Karpas-422 (cell line): ENCODE results near the gene HSD17B8. TPM values are rescaled to one million over a fixed set of nuclear protein-coding genes. Genes with fewer than 3 reads are reported as not detected.

Experiments
- DNase-seq: peaks from one replicate; pipeline ENCODE4 v3.0.0-alpha.2; 2015
- H2AFZ ChIP-seq: fragments of 200-600 bp; sonication (generic); 2 replicates; pipeline ENCODE4 v1.6.1; 2014; ENCODE audit warnings: antibody characterized with exemption, low read length, mixed read lengths
- H3K27ac ChIP-seq: fragments of 200-600 bp; sonication (generic); 2 replicates; pipeline ENCODE4 v1.5.1; 2014; ENCODE audit warnings: mild to moderate bottlenecking, low read length, moderate library complexity
- H3K27me3 ChIP-seq: fragments of 200-600 bp; sonication (generic); 2 replicates; pipeline ENCODE4 v1.6.1; 2014; ENCODE audit warnings: low read length, mixed read lengths
- H3K36me3 ChIP-seq: fragments of 200-600 bp; sonication (generic); 2 replicates; pipeline ENCODE4 v1.6.1; 2014; ENCODE audit warnings: low read length, mixed read lengths; ENCODE audit not compliant: insufficient read depth
- H3K4me1 ChIP-seq: fragments of 200-600 bp; sonication (generic); 2 replicates; pipeline ENCODE4 v1.6.1; 2014; ENCODE audit warnings: mild to moderate bottlenecking, low read length, mixed read lengths
- H3K4me2 ChIP-seq: fragments of 200-600 bp; sonication (generic); 2 replicates; pipeline ENCODE4 v1.6.1; 2014; ENCODE audit warnings: low read length, low read depth, mild to moderate bottlenecking; ENCODE audit not compliant: poor library complexity, severe bottlenecking
- H3K4me3 ChIP-seq: fragments of 200-600 bp; sonication (generic); 2 replicates; pipeline ENCODE4 v1.5.1; 2014; ENCODE audit warnings: mild to moderate bottlenecking, antibody characterized with exemption, low read length, mixed read lengths
- H3K79me2 ChIP-seq: fragments of 200-600 bp; sonication (generic); 2 replicates; pipeline ENCODE4 v1.6.1; 2014; ENCODE audit warnings: mild to moderate bottlenecking, low read length, mixed read lengths
- H3K9ac ChIP-seq: fragments of 200-600 bp; sonication (generic); 2 replicates; pipeline ENCODE4 v1.6.0; 2014; ENCODE audit warnings: low read length
- H3K9me2 ChIP-seq: fragments of 200-600 bp; sonication (generic), shearing (Covaris generic); replicated peaks from 2 replicates; pipeline ENCODE4 v1.6.0; 2014; ENCODE audit warnings: mild to moderate bottlenecking, low read length, moderate library complexity; ENCODE audit not compliant: insufficient read depth
- H3K9me3 ChIP-seq: fragments of 300-700, 200-600 bp; sonication (generic); 2 replicates; pipeline ENCODE4 v1.6.1; 2014; ENCODE audit warnings: low read length, mixed read lengths
- H4K20me1 ChIP-seq: fragments of 200-600 bp; sonication (generic); 2 replicates; pipeline ENCODE4 v1.6.1; 2014; ENCODE audit warnings: mild to moderate bottlenecking, antibody characterized with exemption, low read length, low read depth; ENCODE audit not compliant: insufficient read depth
- total RNA-seq: library from RNA; depleted of rRNA; stranded (reverse); fragments of >200 nt; shearing (Covaris generic); gene quantifications from 2 replicates; pipeline ENCODE4 v1.2.3, GENCODE V29; 2014; ENCODE audit warnings: low replicate concordance

HSD17B8 gene
- total RNA-seq, 1 experiment from 2014 or later: 15.5 TPM

- peaks cover 9% of the 10 kb centered on the region for H3K9me3 ChIP-seq
- H3K4me3 ChIP-seq: no peak overlapping the region
- H2AFZ ChIP-seq: no peak overlapping the region
- no peaks in the 10 kb centered on the region for H3K4me1 ChIP-seq
- H3K79me2 ChIP-seq: no peaks in the 10 kb centered on the region
- no peaks in the 10 kb centered on the region for H3K27me3 ChIP-seq
- H3K36me3 ChIP-seq: no peaks in the 10 kb centered on the region; the same call in 1 of the 2 replicates
- DNase-seq: no peak
- H4K20me1 ChIP-seq: no peaks in the 10 kb centered on the region
- no peak overlapping the region for H3K27ac ChIP-seq
- no peaks in the 10 kb centered on the region for H3K9me2 ChIP-seq
- H3K4me2 ChIP-seq: no peak overlapping the region
- H3K9ac ChIP-seq: no peak overlapping the region
Measured at GRCh38 chr6:33185190-33185589, 19.3 kb upstream of the HSD17B8 start.

DNA sequence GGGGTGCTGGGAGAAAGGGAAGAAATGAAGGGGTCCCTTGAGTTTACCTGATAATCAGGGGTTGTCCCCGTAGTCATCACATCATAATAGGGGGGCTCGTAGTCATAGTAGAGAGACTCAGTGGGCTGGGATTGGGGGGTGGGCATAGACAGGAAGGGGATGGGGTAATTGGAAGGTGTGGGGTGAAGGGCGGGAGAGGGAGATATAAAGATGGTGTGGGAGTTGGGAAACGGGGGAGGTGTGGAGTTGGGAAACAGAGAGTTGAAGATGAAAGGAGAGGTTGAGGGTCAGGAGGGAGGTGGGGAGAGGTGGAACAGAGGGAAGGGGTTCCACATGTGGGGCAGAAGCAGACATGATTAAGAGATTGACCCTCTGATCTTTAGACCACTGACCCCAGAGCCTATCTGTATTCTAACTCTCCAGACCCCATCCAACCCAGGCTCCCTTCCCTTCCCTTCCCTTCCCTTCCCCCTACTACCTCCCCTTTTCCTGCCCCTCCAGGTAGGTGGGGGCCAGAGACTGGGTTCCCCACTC, 18.7 kb upstream of the HSD17B8 start:
- H2AFZ ChIP-seq: no peak overlapping the region
- H3K4me1 ChIP-seq: no peaks in the 10 kb centered on the region
- H3K36me3 ChIP-seq: no peaks in the 10 kb centered on the region; the same call in 1 of the 2 replicates
- H3K27ac ChIP-seq: no peak overlapping the region
- H3K9ac ChIP-seq: no peak overlapping the region
- no peak overlapping the region for H3K4me2 ChIP-seq
- no peaks in the 10 kb centered on the region for H3K27me3 ChIP-seq
- no peaks in the 10 kb centered on the region for H3K9me2 ChIP-seq
- no peak for DNase-seq
- H3K9me3 ChIP-seq: peaks cover 9% of the 10 kb centered on the region
- no peaks in the 10 kb centered on the region for H4K20me1 ChIP-seq
- H3K79me2 ChIP-seq: no peaks in the 10 kb centered on the region
- H3K4me3 ChIP-seq: no peak overlapping the region

DNA sequence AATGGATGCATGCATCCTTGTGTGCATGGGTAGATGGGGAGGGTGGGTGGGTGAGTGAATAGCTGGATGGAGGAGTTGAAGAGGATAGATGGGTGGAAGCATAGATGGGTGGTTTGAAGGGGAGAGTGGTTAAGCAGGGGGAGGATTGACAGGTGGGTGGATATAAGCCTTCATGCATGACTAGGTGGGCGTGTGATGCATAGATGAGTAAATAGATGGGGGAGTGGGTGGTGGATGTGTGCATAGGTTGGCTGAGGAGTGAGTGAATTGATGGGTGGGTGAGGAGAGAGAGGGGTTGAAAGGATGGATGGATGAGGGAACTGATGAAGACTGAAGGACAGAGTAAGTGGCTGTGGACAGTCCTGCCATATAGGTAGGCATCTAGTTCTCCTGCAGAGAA, 16.6 kb upstream of the HSD17B8 start:
- Histone ChIP-seq H4K20me1 (no peaks in the 10 kb centered on the region), H3K4me3 (no peak overlapping the region), H3K4me1 (peaks cover 3% of the 10 kb centered on the region), H3K9me2 (no peaks in the 10 kb centered on the region), H3K9ac (no peak overlapping the region), H3K79me2 (no peaks in the 10 kb centered on the region), H3K27ac (no peak overlapping the region), H3K4me2 (no peak overlapping the region), H3K9me3 (peaks cover 7% of the 10 kb centered on the region), H3K27me3 (no peaks in the 10 kb centered on the region), H2AFZ (no peak overlapping the region), H3K36me3 (no peaks in the 10 kb centered on the region; the same call in 1 of the 2 replicates)
- DNase-seq: no peak

DNA sequence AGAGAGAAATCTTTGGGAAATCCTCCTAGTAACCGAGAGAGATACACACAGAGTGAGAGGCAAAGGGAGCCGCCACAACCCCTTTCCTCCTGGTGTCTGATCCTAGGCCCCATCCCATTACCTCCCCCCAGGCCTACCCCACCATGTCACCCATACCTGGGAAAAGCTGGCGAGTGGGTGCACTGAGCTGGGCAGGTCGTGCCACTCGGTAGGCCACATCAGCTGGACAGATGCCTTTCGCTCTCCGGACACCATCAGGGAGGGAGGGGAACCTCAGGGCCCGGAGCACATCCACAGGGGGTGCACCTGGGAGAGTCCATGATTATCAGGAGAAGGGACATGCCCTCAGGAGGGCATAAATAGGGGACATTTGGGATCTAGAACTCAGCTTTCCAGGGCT, 15.3 kb upstream of the HSD17B8 start:
- Histone ChIP-seq H3K4me2 (no peak overlapping the region), H3K9ac (no peak overlapping the region), H3K4me1 (peaks cover 4% of the 10 kb centered on the region), H3K27me3 (no peaks in the 10 kb centered on the region), H3K4me3 (no peak overlapping the region), H3K79me2 (no peaks in the 10 kb centered on the region), H3K9me2 (no peaks in the 10 kb centered on the region), H3K36me3 (no peaks in the 10 kb centered on the region), H3K27ac (no peak overlapping the region), H3K9me3 (no peaks in the 10 kb centered on the region), H2AFZ (no peak overlapping the region), H4K20me1 (no peaks in the 10 kb centered on the region)
- DNase-seq: no peak

- Histone ChIP-seq H3K9ac (no peak overlapping the region), H2AFZ (no peak overlapping the region), H3K4me2 (no peak overlapping the region), H3K27ac (no peak overlapping the region), H3K4me3 (no peak overlapping the region), H3K27me3 (no peaks in the 10 kb centered on the region), H3K79me2 (no peaks in the 10 kb centered on the region), H3K9me3 (no peaks in the 10 kb centered on the region), H4K20me1 (no peaks in the 10 kb centered on the region), H3K9me2 (no peaks in the 10 kb centered on the region), H3K4me1 (peaks cover 4% of the 10 kb centered on the region), H3K36me3 (no peaks in the 10 kb centered on the region)
- DNase-seq: no peak
Measured at GRCh38 chr6:33189625-33190448, 14.6 kb upstream of the HSD17B8 start.

DNA sequence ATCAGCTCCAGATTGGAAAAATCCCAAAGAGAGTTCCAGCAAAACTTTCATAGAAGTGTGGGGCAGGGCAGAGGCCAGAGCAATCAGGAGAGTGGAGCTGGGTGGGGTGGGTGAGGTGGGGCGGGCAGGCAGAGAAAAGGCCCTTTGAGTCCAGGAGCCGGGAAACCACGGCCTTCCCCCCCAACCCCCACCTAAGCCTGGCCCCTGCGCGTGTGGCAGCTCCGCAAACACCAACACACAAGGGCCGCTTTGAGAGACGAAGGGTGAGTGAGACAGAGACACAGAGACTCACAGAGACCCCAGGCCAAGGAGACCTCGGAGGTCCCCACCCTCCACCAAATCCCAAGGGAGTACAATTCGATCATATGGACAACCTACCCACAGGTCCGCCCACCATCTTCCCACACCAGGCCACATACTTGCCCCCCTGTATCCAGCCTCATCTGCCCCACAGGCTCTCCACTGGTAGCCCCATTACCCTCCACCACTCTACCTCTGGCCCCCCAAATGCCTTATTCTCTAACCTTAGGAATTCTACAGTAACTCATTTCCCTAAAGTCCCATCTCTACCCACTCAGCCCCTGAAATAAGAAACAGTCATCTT, 13.8 kb upstream of the HSD17B8 start:
- H2AFZ ChIP-seq: no peak overlapping the region
- no peaks in the 10 kb centered on the region for H3K9me2 ChIP-seq
- H4K20me1 ChIP-seq: no peaks in the 10 kb centered on the region
- no peaks in the 10 kb centered on the region for H3K27me3 ChIP-seq
- peaks cover 5% of the 10 kb centered on the region for H3K36me3 ChIP-seq
- H3K4me3 ChIP-seq: no peak overlapping the region
- H3K27ac ChIP-seq: no peak overlapping the region
- H3K4me1 ChIP-seq: peaks cover 4% of the 10 kb centered on the region
- no peak overlapping the region for H3K4me2 ChIP-seq
- no peak overlapping the region for H3K9ac ChIP-seq
- H3K9me3 ChIP-seq: no peaks in the 10 kb centered on the region
- no peak for DNase-seq
- no peaks in the 10 kb centered on the region for H3K79me2 ChIP-seq

DNA sequence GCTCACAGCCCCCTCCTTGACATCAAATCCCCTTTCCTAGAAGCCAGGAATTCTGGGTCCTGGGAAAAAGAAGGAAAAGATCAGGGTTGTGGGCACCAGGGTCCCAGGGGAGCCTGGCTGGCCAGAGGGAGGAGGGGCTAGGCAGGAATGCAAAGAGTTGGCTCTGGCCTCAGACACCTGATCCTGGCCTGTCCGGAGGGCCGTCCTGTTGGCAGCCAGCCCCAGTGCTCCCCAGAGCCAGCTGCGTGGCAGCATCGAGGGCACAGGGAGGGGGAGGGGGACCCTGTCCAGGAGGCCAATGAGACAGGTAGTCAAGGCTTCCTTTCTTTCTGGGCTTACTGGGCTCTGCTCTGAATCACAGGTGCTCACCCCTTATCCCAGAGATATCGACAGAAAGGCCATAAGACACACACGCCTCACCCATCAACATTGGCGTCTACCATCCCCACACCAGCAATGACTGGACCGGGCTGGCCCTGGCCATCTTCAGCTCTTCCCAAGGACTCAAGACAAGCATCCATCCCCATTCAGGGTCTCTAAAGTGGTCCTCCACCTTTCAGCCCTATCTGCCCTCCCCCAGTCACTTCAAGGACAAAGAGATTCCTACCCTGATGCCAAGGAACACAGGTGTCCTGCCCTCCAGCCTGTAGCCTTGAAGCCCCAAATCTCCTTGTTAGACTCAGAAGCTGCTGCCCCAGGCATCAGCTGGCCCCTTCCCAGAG, 12.9 kb upstream of the HSD17B8 start:
- H2AFZ ChIP-seq: no peak overlapping the region
- no peaks in the 10 kb centered on the region for H3K9me3 ChIP-seq
- no peak overlapping the region for H3K4me2 ChIP-seq
- peaks cover 4% of the 10 kb centered on the region for H3K4me1 ChIP-seq
- H3K27me3 ChIP-seq: no peaks in the 10 kb centered on the region
- peaks cover 15% of the 10 kb centered on the region for H3K36me3 ChIP-seq
- no peaks in the 10 kb centered on the region for H3K79me2 ChIP-seq
- no peak overlapping the region for H3K4me3 ChIP-seq
- DNase-seq: no peak
- no peaks in the 10 kb centered on the region for H4K20me1 ChIP-seq
- no peaks in the 10 kb centered on the region for H3K9me2 ChIP-seq
- H3K27ac ChIP-seq: no peak overlapping the region
- no peak overlapping the region for H3K9ac ChIP-seq

DNA sequence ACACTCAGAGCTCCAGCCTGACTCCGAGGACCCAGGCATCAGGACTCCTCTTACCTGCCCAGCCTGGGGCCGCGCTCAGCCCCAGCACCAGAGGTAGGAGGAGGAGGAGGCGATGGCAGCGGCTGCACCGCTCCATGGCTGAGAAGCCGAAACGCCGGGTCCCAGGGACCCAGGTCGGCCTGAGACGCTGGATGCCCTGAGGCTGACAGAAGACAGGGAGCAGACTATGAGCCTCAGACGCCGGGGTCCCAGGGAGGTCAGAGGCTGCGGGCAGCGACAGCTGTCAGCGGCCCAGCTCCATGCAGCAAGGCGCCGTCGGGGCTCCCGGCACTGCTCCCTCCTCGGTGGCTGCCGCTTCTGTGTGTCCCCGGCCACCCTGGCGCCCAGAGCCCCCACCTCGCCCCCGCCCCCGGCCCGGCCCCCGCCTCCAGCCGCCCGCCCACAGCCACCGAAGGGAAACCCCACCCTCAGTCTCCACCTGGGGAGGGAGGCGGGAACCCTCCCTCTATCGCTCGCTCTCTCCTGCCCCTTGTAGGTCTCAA, 12.3 kb upstream of the HSD17B8 start, which contains the start of gene COL11A2:
TSS of gene COL11A2 (minus strand) at position 363 of the 542 bp plus-strand sequence. CDS start at position 136, 227 bp downstream.
- peaks cover 3% of the 10 kb centered on the region; the same call in 1 of the 2 replicates for H3K79me2 ChIP-seq
- no peaks in the 10 kb centered on the region for H3K27me3 ChIP-seq
- peaks cover 21% of the 10 kb centered on the region for H3K36me3 ChIP-seq
- H3K4me1 ChIP-seq: peaks cover 6% of the 10 kb centered on the region
- H3K27ac ChIP-seq: no peak within 1 kb of the TSS
- no peaks in the 10 kb centered on the region for H3K9me2 ChIP-seq
- H3K9me3 ChIP-seq: no peaks in the 10 kb centered on the region
- H3K4me2 ChIP-seq: no peak within 1 kb of the TSS
- no peaks in the 10 kb centered on the region for H4K20me1 ChIP-seq
- H2AFZ ChIP-seq: no peak within 1 kb of the TSS
- H3K4me3 ChIP-seq: no peak within 1 kb of the TSS
- DNase-seq: no peak
- no peak within 1 kb of the TSS for H3K9ac ChIP-seq
